Left renal cortex interstitium (tissue), 4 donors: Measurements from ENCODE around the gene IGLON5. TPM values are rescaled to one million over a fixed set of nuclear protein-coding genes. Genes with fewer than 3 reads are reported as not detected.

ENCODE experiments used
- DNase-seq, 4 donors: peaks; one replicate each; pipeline ENCODE4 v3.0.0-alpha.2; 2013; ENCODE audit warnings: low read depth in 4 of 4, low spot score in 2 of 4, missing footprints in 1 of 4
- polyA plus RNA-seq, 4 donors: library from polyadenylated mRNA; unstranded; fragments of 120-200 nt; gene quantifications; one replicate each; pipeline ENCODE4 v1.2.1, GENCODE V29; 2013; ENCODE audit not compliant: insufficient read length in 4 of 4

IGLON5 gene
- polyA plus RNA-seq, 4 donors = 2.9 to 4.5 (median 4.2) TPM

GRCh38 chr19:51337861-51338562 lies 26.6 kb downstream of the IGLON5 start:
- no peak for DNase-seq

- DNase-seq = peak in 2 of 4 donors; percentile 73 to 74
These were observed 27.3 kb downstream of the IGLON5 start for GRCh38 chr19:51338563-51339312.

- DNase-seq = no peak
These were observed 27.9 kb downstream of the IGLON5 start for GRCh38 chr19:51339313-51339686.

GRCh38 chr19:51339687-51340656 lies 28.5 kb downstream of the IGLON5 start:
- peak in 3 of 4 donors; percentile 59 to 88 (median 82) for DNase-seq

- DNase-seq = no peak
These were observed 29.6 kb downstream of the IGLON5 start for GRCh38 chr19:51341066-51341465.

- DNase-seq = no peak
These were observed 30.6 kb downstream of the IGLON5 start, which contains the start of gene VSIG10L for GRCh38 chr19:51341976-51342580. TSS of gene VSIG10L (minus strand) at chr19:51342139. CDS start at chr19:51342124, 15 bp downstream.

GRCh38 chr19:51342631-51343569 lies 31.5 kb downstream of the IGLON5 start:
- DNase-seq = no peak

- no peak for DNase-seq
These were observed 33.7 kb downstream of the IGLON5 start for GRCh38 chr19:51345076-51345620.

- DNase-seq = no peak
These were observed 35.3 kb downstream of the IGLON5 start for GRCh38 chr19:51346742-51347141.

GRCh38 chr19:51347209-51347928 lies 35.9 kb downstream of the IGLON5 start:
- DNase-seq = no peak

- no peak for DNase-seq
These were observed 40.0 kb downstream of the IGLON5 start for GRCh38 chr19:51351266-51351990.

- no peak for DNase-seq
These were observed 41.4 kb downstream of the IGLON5 start for GRCh38 chr19:51352783-51353360.

- DNase-seq = peak in 1 of 4 donors; percentile 13
These were observed 42.8 kb downstream of the IGLON5 start for GRCh38 chr19:51354103-51354741.

GRCh38 chr19:51354742-51355148 lies 43.3 kb downstream of the IGLON5 start:
- DNase-seq = peak in 2 of 4 donors; percentile 37

- DNase-seq = no peak
These were observed 44.8 kb downstream of the IGLON5 start for GRCh38 chr19:51356159-51356801.

- DNase-seq = no peak
These were observed 46.5 kb downstream of the IGLON5 start for GRCh38 chr19:51357952-51358351.
